Measurements from ENCODE around the gene GPC6. TPM values are rescaled to one million over a fixed set of nuclear protein-coding genes. Genes with fewer than 3 reads are reported as not detected.

Gene GPC6
- total RNA-seq, 1 experiment from 2014 or later = not detected

DNA sequence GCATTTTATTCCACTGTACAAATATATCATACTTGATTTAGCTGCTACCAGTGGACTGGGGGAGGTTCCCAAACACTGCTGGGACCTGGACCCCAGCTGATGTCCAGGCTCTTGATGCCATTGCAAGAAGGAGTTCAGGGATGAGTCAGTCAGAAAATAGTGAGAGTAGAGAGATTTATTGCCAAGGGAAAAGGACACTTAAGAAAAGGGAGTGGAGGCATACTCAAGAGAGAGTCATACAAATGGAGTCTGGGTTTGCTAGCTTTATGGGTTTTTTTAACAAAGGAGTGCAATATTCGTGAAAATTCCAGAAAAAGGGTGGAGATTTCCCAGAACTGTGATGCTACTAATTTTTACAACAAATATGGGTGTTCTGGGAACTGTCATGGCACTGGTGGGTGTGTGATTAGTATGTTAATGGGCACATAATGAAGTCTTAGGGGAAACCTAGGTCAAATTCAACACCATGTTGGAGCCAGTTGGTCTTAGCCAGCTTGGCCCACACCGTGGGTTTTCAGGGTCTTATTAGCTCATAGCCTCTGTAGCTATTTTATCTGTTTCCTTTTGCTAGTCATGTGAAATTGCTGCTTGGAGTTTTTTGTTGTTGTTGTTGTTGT is 36.2 kb downstream of the GPC6 start:
- no TSS peak for BruUV-seq (replicated peaks)
- intact Hi-C loops (cut with micrococcal nuclease; ENCODE audit: unreplicated experiment) = no loop called here
- no peak overlapping the region for H3K27ac ChIP-seq
- H4K20me1 ChIP-seq (ENCODE audit: insufficient read depth) = no peaks in the 10 kb centered on the region
- H3K9me3 ChIP-seq (ENCODE audit: insufficient read depth, low read depth) = no peaks in the 10 kb centered on the region
- no peaks in the 10 kb centered on the region for H3K79me2 ChIP-seq (ENCODE audit: low read depth)
- H3F3A ChIP-seq (ENCODE audit: insufficient read depth, low read depth) = no peaks in the 10 kb centered on the region
- no peak overlapping the region for H3K4me3 ChIP-seq
- H2AFZ ChIP-seq = no peak overlapping the region
- TF ChIP-seq EZH2 (IDR thresholded peaks at IDR 0.05; ENCODE audit: low read depth) = no peak
- TF ChIP-seq, protein P1, sequence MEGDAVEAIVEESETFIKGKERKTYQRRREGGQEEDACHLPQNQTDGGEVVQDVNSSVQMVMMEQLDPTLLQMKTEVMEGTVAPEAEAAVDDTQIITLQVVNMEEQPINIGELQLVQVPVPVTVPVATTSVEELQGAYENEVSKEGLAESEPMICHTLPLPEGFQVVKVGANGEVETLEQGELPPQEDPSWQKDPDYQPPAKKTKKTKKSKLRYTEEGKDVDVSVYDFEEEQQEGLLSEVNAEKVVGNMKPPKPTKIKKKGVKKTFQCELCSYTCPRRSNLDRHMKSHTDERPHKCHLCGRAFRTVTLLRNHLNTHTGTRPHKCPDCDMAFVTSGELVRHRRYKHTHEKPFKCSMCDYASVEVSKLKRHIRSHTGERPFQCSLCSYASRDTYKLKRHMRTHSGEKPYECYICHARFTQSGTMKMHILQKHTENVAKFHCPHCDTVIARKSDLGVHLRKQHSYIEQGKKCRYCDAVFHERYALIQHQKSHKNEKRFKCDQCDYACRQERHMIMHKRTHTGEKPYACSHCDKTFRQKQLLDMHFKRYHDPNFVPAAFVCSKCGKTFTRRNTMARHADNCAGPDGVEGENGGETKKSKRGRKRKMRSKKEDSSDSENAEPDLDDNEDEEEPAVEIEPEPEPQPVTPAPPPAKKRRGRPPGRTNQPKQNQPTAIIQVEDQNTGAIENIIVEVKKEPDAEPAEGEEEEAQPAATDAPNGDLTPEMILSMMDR (conservative IDR thresholded peaks at IDR 0.05) = no peak
- no peak for DNase-seq
- H3K4me1 ChIP-seq (replicated peaks; ENCODE audit: insufficient read depth) = no peaks in the 10 kb centered on the region
- CTCF ChIA-PET = no interaction called here
- no peak overlapping the region for H3K4me2 ChIP-seq
- no peaks in the 10 kb centered on the region for H3K36me3 ChIP-seq (ENCODE audit: low read depth)
- POLR2A ChIA-PET (ENCODE audit: unreplicated experiment) = no interaction called here
- H3K27me3 ChIP-seq (ENCODE audit: insufficient read depth, low read depth) = no peaks in the 10 kb centered on the region
- no peaks in the 10 kb centered on the region; the same call in 1 of the 2 replicates for H3K9me2 ChIP-seq (ENCODE audit: insufficient read depth)

- no peaks in the 10 kb centered on the region for H3K36me3 ChIP-seq (ENCODE audit: low read depth)
- H3K27ac ChIP-seq = no peak overlapping the region
- H3K9me3 ChIP-seq (ENCODE audit: insufficient read depth, low read depth) = no peaks in the 10 kb centered on the region
- no peaks in the 10 kb centered on the region for H3F3A ChIP-seq (ENCODE audit: insufficient read depth, low read depth)
- intact Hi-C loops (cut with micrococcal nuclease; ENCODE audit: unreplicated experiment) = no loop called here
- no peaks in the 10 kb centered on the region for H3K4me1 ChIP-seq (replicated peaks; ENCODE audit: insufficient read depth)
- H3K4me2 ChIP-seq = no peak overlapping the region
- H3K79me2 ChIP-seq (ENCODE audit: low read depth) = no peaks in the 10 kb centered on the region
- BruUV-seq (replicated peaks) = no TSS peak
- no peaks in the 10 kb centered on the region for H3K27me3 ChIP-seq (ENCODE audit: insufficient read depth, low read depth)
- H2AFZ ChIP-seq = no peak overlapping the region
- no peaks in the 10 kb centered on the region for H4K20me1 ChIP-seq (ENCODE audit: insufficient read depth)
- H3K9me2 ChIP-seq (ENCODE audit: insufficient read depth) = no peaks in the 10 kb centered on the region; the same call in 1 of the 2 replicates
- no peak for DNase-seq
- ChIA-PET CTCF (no interaction called here), POLR2A (ENCODE audit: unreplicated experiment) (no interaction called here)
- TF ChIP-seq, protein P1 (conservative IDR thresholded peaks at IDR 0.05) = no peak
- no peak for TF ChIP-seq EZH2 (IDR thresholded peaks at IDR 0.05; ENCODE audit: low read depth)
- H3K4me3 ChIP-seq = no peak overlapping the region
These were observed 38.3 kb downstream of the GPC6 start for GRCh38 chr13:93264876-93265275.

DNA sequence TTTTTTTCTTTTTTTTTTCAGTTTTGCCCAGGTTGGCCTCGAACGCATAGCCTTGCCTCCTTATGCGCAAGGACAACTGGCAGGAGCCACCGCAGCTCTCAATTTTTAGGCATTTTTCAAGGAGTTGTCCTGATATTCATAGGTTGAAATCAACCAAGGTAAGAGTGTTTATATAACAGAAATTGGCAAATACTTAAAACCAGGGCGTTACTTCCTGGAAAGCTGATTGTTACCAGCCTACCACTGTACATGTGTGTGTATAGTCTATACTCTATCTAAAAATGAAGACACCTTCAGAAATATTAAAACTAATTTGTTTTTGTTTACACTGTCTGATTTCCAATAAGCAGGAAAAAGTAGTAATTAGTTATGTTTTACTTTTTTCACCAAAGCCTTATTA is 39.2 kb downstream of the GPC6 start:
- H2AFZ ChIP-seq = no peak overlapping the region
- H3K9me2 ChIP-seq (ENCODE audit: insufficient read depth) = no peaks in the 10 kb centered on the region; the same call in 1 of the 2 replicates
- intact Hi-C loops (cut with micrococcal nuclease; ENCODE audit: unreplicated experiment) = no loop called here
- no peaks in the 10 kb centered on the region for H3K36me3 ChIP-seq (ENCODE audit: low read depth)
- DNase-seq = no peak
- H3F3A ChIP-seq (ENCODE audit: insufficient read depth, low read depth) = no peaks in the 10 kb centered on the region
- H3K4me1 ChIP-seq (replicated peaks; ENCODE audit: insufficient read depth) = no peaks in the 10 kb centered on the region
- POLR2A ChIA-PET (ENCODE audit: unreplicated experiment) = no interaction called here
- TF ChIP-seq EZH2 (IDR thresholded peaks at IDR 0.05; ENCODE audit: low read depth) = no peak
- TF ChIP-seq, protein P1 (conservative IDR thresholded peaks at IDR 0.05) = no peak
- BruUV-seq (replicated peaks) = no TSS peak
- CTCF ChIA-PET = no interaction called here
- H3K27me3 ChIP-seq (ENCODE audit: insufficient read depth, low read depth) = no peaks in the 10 kb centered on the region
- no peaks in the 10 kb centered on the region for H3K79me2 ChIP-seq (ENCODE audit: low read depth)
- no peak overlapping the region for H3K27ac ChIP-seq
- H4K20me1 ChIP-seq (ENCODE audit: insufficient read depth) = no peaks in the 10 kb centered on the region
- no peaks in the 10 kb centered on the region for H3K9me3 ChIP-seq (ENCODE audit: insufficient read depth, low read depth)
- no peak overlapping the region for H3K4me2 ChIP-seq
- no peak overlapping the region for H3K4me3 ChIP-seq
